ENCODE results near the gene CAMK2B.

CAMK2B gene

GRCh38 chr7:44294325-44295069 lies 30.9 kb downstream of the CAMK2B start:
- no peak overlapping the region for H3K4me2 ChIP-seq (ENCODE audit: low read depth, low read length, poor library complexity, severe bottlenecking)
- H3K9me2 ChIP-seq (replicated peaks; ENCODE audit: insufficient read depth, low read length): no peaks in the 10 kb centered on the region

GRCh38 chr7:44293561-44294324 lies 31.7 kb downstream of the CAMK2B start:
- H3K36me3 ChIP-seq (ENCODE audit: low read length): no peaks in the 10 kb centered on the region
- no peaks in the 10 kb centered on the region for H3K27me3 ChIP-seq (ENCODE audit: low read length)
- H3K9me3 ChIP-seq (ENCODE audit: insufficient read depth, low read length): no peaks in the 10 kb centered on the region
- H3K4me2 ChIP-seq (ENCODE audit: low read depth, low read length, poor library complexity, severe bottlenecking): no peak overlapping the region
- no peaks in the 10 kb centered on the region for H3K79me2 ChIP-seq (ENCODE audit: insufficient read depth, low read length)
- no peak overlapping the region for H3K9ac ChIP-seq (ENCODE audit: low read length)
- H2AFZ ChIP-seq (ENCODE audit: low read depth, low read length, severe bottlenecking): no peak overlapping the region
- H3K9me2 ChIP-seq (replicated peaks; ENCODE audit: insufficient read depth, low read length): no peaks in the 10 kb centered on the region
- H3K27ac ChIP-seq (ENCODE audit: low read depth, low read length): no peak overlapping the region
- TF ChIP-seq CTCF (IDR thresholded peaks at IDR 0.05; ENCODE audit: insufficient read depth, low read length, poor library complexity, severe bottlenecking) (no peak), EZH2phosphoT487 (conservative IDR thresholded peaks at IDR 0.05; ENCODE audit: low read length) (0 out of 2 replicates have a peak, but pooled peaks have one; percentile 24)
- no peaks in the 10 kb centered on the region for H4K20me1 ChIP-seq (ENCODE audit: low read depth, low read length)
- H3F3A ChIP-seq (ENCODE audit: insufficient read depth): no peaks in the 10 kb centered on the region
- no peak overlapping the region for H3K4me3 ChIP-seq (ENCODE audit: insufficient read depth, low read length, poor library complexity, severe bottlenecking)

More at GRCh38 chr7:44294325-44295069, 30.9 kb downstream of the CAMK2B start:
- no peaks in the 10 kb centered on the region for H3K79me2 ChIP-seq (ENCODE audit: insufficient read depth, low read length)
- no peak overlapping the region for H2AFZ ChIP-seq (ENCODE audit: low read depth, low read length, severe bottlenecking)
- no peak for TF ChIP-seq EZH2phosphoT487 (conservative IDR thresholded peaks at IDR 0.05; ENCODE audit: low read length)
- no peak for TF ChIP-seq CTCF (IDR thresholded peaks at IDR 0.05; ENCODE audit: insufficient read depth, low read length, poor library complexity, severe bottlenecking)
- no peaks in the 10 kb centered on the region for H3K36me3 ChIP-seq (ENCODE audit: low read length)
- no peak overlapping the region for H3K27ac ChIP-seq (ENCODE audit: low read depth, low read length)
- H3K27me3 ChIP-seq (ENCODE audit: low read length): no peaks in the 10 kb centered on the region
- H4K20me1 ChIP-seq (ENCODE audit: low read depth, low read length): no peaks in the 10 kb centered on the region
- no peaks in the 10 kb centered on the region for H3K9me3 ChIP-seq (ENCODE audit: insufficient read depth, low read length)
- no peaks in the 10 kb centered on the region for H3F3A ChIP-seq (ENCODE audit: insufficient read depth)
- no peak overlapping the region for H3K4me3 ChIP-seq (ENCODE audit: insufficient read depth, low read length, poor library complexity, severe bottlenecking)
- no peak overlapping the region for H3K9ac ChIP-seq (ENCODE audit: low read length)

- no peak overlapping the region for H3K27ac ChIP-seq (ENCODE audit: low read depth, low read length)
- H3K79me2 ChIP-seq (ENCODE audit: insufficient read depth, low read length): no peaks in the 10 kb centered on the region
- H3K4me3 ChIP-seq (ENCODE audit: insufficient read depth, low read length, poor library complexity, severe bottlenecking): no peak overlapping the region
- TF ChIP-seq CTCF (IDR thresholded peaks at IDR 0.05; ENCODE audit: insufficient read depth, low read length, poor library complexity, severe bottlenecking): no peak
- no peak for TF ChIP-seq EZH2phosphoT487 (conservative IDR thresholded peaks at IDR 0.05; ENCODE audit: low read length)
- H3K36me3 ChIP-seq (ENCODE audit: low read length): no peaks in the 10 kb centered on the region
- no peaks in the 10 kb centered on the region for H3F3A ChIP-seq (ENCODE audit: insufficient read depth)
- no peak overlapping the region for H3K9ac ChIP-seq (ENCODE audit: low read length)
- H2AFZ ChIP-seq (ENCODE audit: low read depth, low read length, severe bottlenecking): no peak overlapping the region
- no peak overlapping the region for H3K4me2 ChIP-seq (ENCODE audit: low read depth, low read length, poor library complexity, severe bottlenecking)
- no peaks in the 10 kb centered on the region for H3K9me3 ChIP-seq (ENCODE audit: insufficient read depth, low read length)
- no peaks in the 10 kb centered on the region for H3K9me2 ChIP-seq (replicated peaks; ENCODE audit: insufficient read depth, low read length)
- H4K20me1 ChIP-seq (ENCODE audit: low read depth, low read length): no peaks in the 10 kb centered on the region
- no peaks in the 10 kb centered on the region for H3K27me3 ChIP-seq (ENCODE audit: low read length)
Observed at GRCh38 chr7:44292876-44293560, 32.4 kb downstream of the CAMK2B start.
